Activated CD8-positive, alpha-beta memory T cell treated with anti-CD3 and anti-CD28 coated beads, Interleukin-2, amount 50 U/mL, for 4 hours (primary cell): Measurements from ENCODE around the gene PGPEP1.
A peak's percentile ranks its signal among the peaks of the same experiment; 100 is the strongest.

Experiments
- DNase-seq: peaks from one replicate; pipeline ENCODE4 v3.0.0-alpha.2; 2020

Gene PGPEP1

GRCh38 chr19:18340190-18340989, at the start of gene PGPEP1:
PGPEP1 (plus strand) TSS chr19:18340598; CDS start chr19:18340682, 84 bp downstream.
- DNase-seq, result peak; percentile 71

GRCh38 chr19:18291019-18291524, 49.3 kb upstream of the PGPEP1 start:
- peak; percentile 33 for DNase-seq

GRCh38 chr19:18291590-18292461, 48.6 kb upstream of the PGPEP1 start:
- peak; percentile 81 for DNase-seq

GRCh38 chr19:18292462-18292809, 48.0 kb upstream of the PGPEP1 start:
- no peak for DNase-seq

- no peak for DNase-seq
These were observed 47.4 kb upstream of the PGPEP1 start for GRCh38 chr19:18292810-18293641.

- DNase-seq, result no peak
These were observed 46.5 kb upstream of the PGPEP1 start for GRCh38 chr19:18293642-18294466.

- peak; percentile 97 for DNase-seq
These were observed 45.9 kb upstream of the PGPEP1 start for GRCh38 chr19:18294467-18294864.

- no peak for DNase-seq
These were observed 45.4 kb upstream of the PGPEP1 start for GRCh38 chr19:18295034-18295451.

- no peak for DNase-seq
These were observed 43.1 kb upstream of the PGPEP1 start for GRCh38 chr19:18297308-18297707.

- DNase-seq, result no peak
These were observed 41.8 kb upstream of the PGPEP1 start for GRCh38 chr19:18298601-18299000.

GRCh38 chr19:18299654-18300053, 40.7 kb upstream of the PGPEP1 start:
- DNase-seq, result no peak

GRCh38 chr19:18300930-18301717, 39.3 kb upstream of the PGPEP1 start:
- DNase-seq, result no peak

- no peak for DNase-seq
These were observed 38.7 kb upstream of the PGPEP1 start for GRCh38 chr19:18301718-18302111.

- DNase-seq, result no peak
These were observed 36.3 kb upstream of the PGPEP1 start for GRCh38 chr19:18304208-18304457.

GRCh38 chr19:18304458-18305310, 35.7 kb upstream of the PGPEP1 start:
- DNase-seq, result peak; percentile 89

- no peak for DNase-seq
These were observed 34.0 kb upstream of the PGPEP1 start for GRCh38 chr19:18306209-18306887.

GRCh38 chr19:18306888-18307260, 33.5 kb upstream of the PGPEP1 start:
- no peak for DNase-seq

GRCh38 chr19:18307271-18307681, 33.1 kb upstream of the PGPEP1 start:
- DNase-seq, result no peak

- no peak for DNase-seq
These were observed 32.1 kb upstream of the PGPEP1 start for GRCh38 chr19:18308051-18308947.
